Muscle of leg (tissue), 11 donors: ENCODE measurements around the gene EML6. TPM values are rescaled to one million over a fixed set of nuclear protein-coding genes. Genes with fewer than 3 reads are reported as not detected.

Source experiments
- DNase-seq: peaks from one replicate; pipeline ENCODE4 v3.0.0; 2013
- H3K27ac ChIP-seq: one replicate; pipeline ENCODE4 v1.5.1; 2013; ENCODE audit warnings: mild to moderate bottlenecking, low read length, control low read depth
- H3K27me3 ChIP-seq: one replicate; pipeline ENCODE4 v1.6.1; 2013; ENCODE audit warnings: low read length; ENCODE audit not compliant: control insufficient read depth, insufficient read depth
- H3K36me3 ChIP-seq: one replicate; pipeline ENCODE4 v1.6.1; 2013; ENCODE audit warnings: low read length; ENCODE audit not compliant: control insufficient read depth, insufficient read depth
- H3K4me1 ChIP-seq: one replicate; pipeline ENCODE4 v1.6.1; 2013; ENCODE audit warnings: low read length; ENCODE audit not compliant: control insufficient read depth, insufficient read depth
- H3K4me3 ChIP-seq: one replicate; pipeline ENCODE4 v1.5.1; 2013; ENCODE audit warnings: low read length, control low read depth
- H3K9me3 ChIP-seq: replicated peaks from 2 replicates; pipeline ENCODE4 v1.6.1; 2013; ENCODE audit warnings: low read depth, low read length; ENCODE audit not compliant: control insufficient read depth
- WGBS: methylation state at CpG from one replicate; pipeline ENCODE4 v1.1.5; 2013; ENCODE audit warnings: missing lambda C conversion rate; ENCODE audit not compliant: insufficient coverage; 5-methylcytosine and 5-hydroxymethylcytosine counted together
- polyA plus RNA-seq, 8 donors: library from polyadenylated mRNA; unstranded; fragments of 120-200 nt; gene quantifications; one replicate each; pipeline versions ENCODE4 v1.2.1 to v1.2.3, GENCODE V29; 2013; ENCODE audit warnings: inconsistent platforms in 1 of 8, low replicate concordance in 1 of 8; ENCODE audit not compliant: insufficient read length in 8 of 8, insufficient read depth in 1 of 8
- total RNA-seq: library from RNA; stranded (reverse); fragments of 120-200 nt; gene quantifications from one replicate; pipeline ENCODE4 v1.2.4, GENCODE V29; 2013

Gene EML6
- total and polyA plus RNA-seq, 9 donors = 11.2 to 32.1 (median 18.8) TPM

GRCh38 chr2:54787755-54788366 is 64.4 kb downstream of the EML6 start:
- 91% methylated on average over 14 of the region's 17 CpGs for WGBS
- no peak for DNase-seq
- Histone ChIP-seq H3K4me1 (no peaks in the 10 kb centered on the region), H3K36me3 (no peaks in the 10 kb centered on the region), H3K27ac (no peak overlapping the region), H3K4me3 (no peak overlapping the region), H3K27me3 (no peaks in the 10 kb centered on the region), H3K9me3 (no peaks in the 10 kb centered on the region)

- Histone ChIP-seq H3K27me3 (no peaks in the 10 kb centered on the region), H3K9me3 (no peaks in the 10 kb centered on the region), H3K36me3 (no peaks in the 10 kb centered on the region), H3K4me3 (no peak overlapping the region), H3K27ac (no peak overlapping the region), H3K4me1 (no peaks in the 10 kb centered on the region)
- DNase-seq = no peak
- WGBS = 100% methylated on average over 1 of the region's 2 CpGs
These were observed 66.4 kb downstream of the EML6 start for GRCh38 chr2:54789878-54790277.

- no peaks in the 10 kb centered on the region for H3K9me3 ChIP-seq
- no peaks in the 10 kb centered on the region for H3K27me3 ChIP-seq
- DNase-seq = no peak
- 38% methylated on average over 1 of the region's 3 CpGs for WGBS
- H3K27ac ChIP-seq = no peak overlapping the region
- no peaks in the 10 kb centered on the region for H3K36me3 ChIP-seq
- no peak overlapping the region for H3K4me3 ChIP-seq
- H3K4me1 ChIP-seq = no peaks in the 10 kb centered on the region
These were observed 68.4 kb downstream of the EML6 start for GRCh38 chr2:54791831-54792230.

GRCh38 chr2:54797307-54797706 is 73.8 kb downstream of the EML6 start:
- H3K27me3 ChIP-seq = no peaks in the 10 kb centered on the region
- no peaks in the 10 kb centered on the region for H3K9me3 ChIP-seq
- H3K27ac ChIP-seq = no peak overlapping the region
- WGBS = no CpG with 5 or more reads among the region's 4 CpGs
- H3K36me3 ChIP-seq = no peaks in the 10 kb centered on the region
- no peaks in the 10 kb centered on the region for H3K4me1 ChIP-seq
- no peak for DNase-seq
- H3K4me3 ChIP-seq = no peak overlapping the region

- Histone ChIP-seq H3K9me3 (no peaks in the 10 kb centered on the region), H3K4me3 (no peak overlapping the region), H3K27ac (no peak overlapping the region), H3K27me3 (no peaks in the 10 kb centered on the region), H3K4me1 (no peaks in the 10 kb centered on the region), H3K36me3 (no peaks in the 10 kb centered on the region)
- DNase-seq = no peak
- 67% methylated on average over 1 of the region's 6 CpGs for WGBS
These were observed 77.9 kb downstream of the EML6 start for GRCh38 chr2:54801352-54801751.

- Histone ChIP-seq H3K27me3 (no peaks in the 10 kb centered on the region), H3K9me3 (no peaks in the 10 kb centered on the region), H3K27ac (no peak overlapping the region), H3K4me3 (no peak overlapping the region), H3K4me1 (no peaks in the 10 kb centered on the region), H3K36me3 (no peaks in the 10 kb centered on the region)
- DNase-seq = no peak
- no CpG with 5 or more reads among the region's 3 CpGs for WGBS
These were observed 80.6 kb downstream of the EML6 start for GRCh38 chr2:54803783-54804751.

- H3K4me3 ChIP-seq = no peak overlapping the region
- no peak for DNase-seq
These were observed 81.8 kb downstream of the EML6 start for GRCh38 chr2:54805255-54805654.

GRCh38 chr2:54806975-54807374 is 83.5 kb downstream of the EML6 start:
- Histone ChIP-seq H3K4me3 (no peak overlapping the region), H3K4me1 (no peaks in the 10 kb centered on the region), H3K27me3 (no peaks in the 10 kb centered on the region), H3K36me3 (no peaks in the 10 kb centered on the region), H3K27ac (no peak overlapping the region), H3K9me3 (no peaks in the 10 kb centered on the region)
- no peak for DNase-seq
- no CpG with 5 or more reads among the region's 2 CpGs for WGBS

More at GRCh38 chr2:54805255-54805654, 81.8 kb downstream of the EML6 start:
- Histone ChIP-seq H3K4me1 (no peaks in the 10 kb centered on the region), H3K27ac (no peak overlapping the region), H3K36me3 (no peaks in the 10 kb centered on the region), H3K27me3 (no peaks in the 10 kb centered on the region), H3K9me3 (no peaks in the 10 kb centered on the region)
- WGBS = no CpG with 5 or more reads among the region's 1 CpG

GRCh38 chr2:54808661-54809060 is 85.2 kb downstream of the EML6 start:
- no peak overlapping the region for H3K4me3 ChIP-seq
- no peak overlapping the region for H3K27ac ChIP-seq
- no peaks in the 10 kb centered on the region for H3K9me3 ChIP-seq
- DNase-seq = peak; percentile 3
- no peaks in the 10 kb centered on the region for H3K36me3 ChIP-seq
- WGBS = no CpG with 5 or more reads among the region's 1 CpG
- no peaks in the 10 kb centered on the region for H3K27me3 ChIP-seq
- H3K4me1 ChIP-seq = no peaks in the 10 kb centered on the region

- no peak overlapping the region for H3K4me3 ChIP-seq
- peaks cover 3% of the 10 kb centered on the region for H3K27me3 ChIP-seq
- H3K4me1 ChIP-seq = no peaks in the 10 kb centered on the region
- no peaks in the 10 kb centered on the region for H3K9me3 ChIP-seq
- H3K27ac ChIP-seq = no peak overlapping the region
- H3K36me3 ChIP-seq = no peaks in the 10 kb centered on the region
- DNase-seq = peak; percentile 0
These were observed 86.4 kb downstream of the EML6 start for GRCh38 chr2:54809819-54810218.
